ENCODE data around the gene RPL7L1.

- TF ChIP-seq MAFF (IDR thresholded peaks at IDR 0.05; ENCODE audit: low read depth, low read length) (no peak), STAG1 (CRISPR knock-in tag; IDR thresholded peaks at IDR 0.05) (no peak), POLR2A (IDR thresholded peaks at IDR 0.05; ENCODE audit: insufficient read depth in 1 of 2, low read depth in 2 of 2, low read length in 2 of 2) (no peak), TFDP2 (CRISPR knock-in tag; IDR thresholded peaks at IDR 0.05) (no peak), ZNF496 (CRISPR knock-in tag; IDR thresholded peaks at IDR 0.05; ENCODE audit: insufficient replicate concordance) (no peak), ZZZ3 (CRISPR knock-in tag; IDR thresholded peaks at IDR 0.05; ENCODE audit: borderline replicate concordance) (no peak), SMAD3 (CRISPR knock-in tag; IDR thresholded peaks at IDR 0.05) (no peak), CTCF (CRISPR knock-in tag; IDR thresholded peaks at IDR 0.05) (no peak), MTF1 (CRISPR knock-in tag; IDR thresholded peaks at IDR 0.05) (no peak), MEIS2 (CRISPR knock-in tag; IDR thresholded peaks at IDR 0.05) (no peak), NBN (conservative IDR thresholded peaks at IDR 0.05) (no peak), TFAP4 (IDR thresholded peaks at IDR 0.05; ENCODE audit: borderline replicate concordance, low read depth) (no peak)
- TF ChIP-seq, protein P1, sequence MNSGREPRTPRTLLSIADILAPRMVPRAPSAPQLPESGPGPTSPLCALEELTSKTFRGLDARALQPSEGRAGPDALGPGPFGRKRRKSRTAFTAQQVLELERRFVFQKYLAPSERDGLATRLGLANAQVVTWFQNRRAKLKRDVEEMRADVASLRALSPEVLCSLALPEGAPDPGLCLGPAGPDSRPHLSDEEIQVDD (CRISPR knock-in tag; IDR thresholded peaks at IDR 0.05; ENCODE audit: borderline replicate concordance), result no peak
Measured at GRCh38 chr6:42904467-42904866, 25.1 kb downstream of the RPL7L1 start.
